Medulla oblongata (tissue), 1 donor: ENCODE measurements around the gene ZBTB46.
"Not testable (repeated sequence)": the region's sequence is repeated elsewhere in the genome, so short reads cannot be mapped to it uniquely, and the experiment has no call there.

ENCODE experiments used
- DNase-seq: peaks from one replicate; pipeline ENCODE4 v3.0.0-alpha.2; 2015; ENCODE audit errors: extremely low spot score

The ZBTB46 gene

DNA sequence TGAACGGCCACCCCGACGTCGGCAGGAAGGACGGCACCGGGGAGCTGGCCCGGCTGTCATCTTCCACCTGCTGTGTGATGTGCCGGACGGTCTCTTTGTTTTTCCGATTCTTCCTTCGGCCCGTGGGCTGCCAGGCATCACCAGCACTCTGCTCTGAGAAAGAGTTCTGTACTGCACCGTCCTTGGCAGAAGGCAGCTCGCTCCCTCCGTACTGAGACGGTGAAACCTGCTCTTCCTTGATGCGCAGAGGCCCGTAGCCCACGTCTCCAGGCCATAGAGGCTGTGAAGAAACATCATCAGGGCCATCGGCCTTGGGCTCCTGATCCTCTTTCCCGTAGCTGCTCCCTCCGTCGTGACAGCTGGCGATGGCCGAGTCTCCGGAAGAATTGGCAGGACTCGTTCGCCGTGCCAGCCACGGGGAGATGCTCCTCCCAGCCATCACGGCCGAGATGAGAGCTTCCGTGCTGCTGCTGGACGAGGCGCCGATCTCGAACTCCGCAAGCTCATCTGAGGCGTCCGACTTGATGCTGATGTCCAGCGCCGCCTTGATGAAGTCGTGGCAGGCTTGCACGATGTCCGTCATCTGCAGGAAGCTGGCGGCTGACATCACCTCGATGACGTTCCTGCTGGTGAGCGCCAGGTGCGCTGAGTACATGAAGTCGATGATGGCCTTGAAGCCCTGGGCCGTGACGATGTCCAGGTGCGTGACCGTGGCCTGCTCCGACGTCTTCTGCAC is 41.1 kb downstream of the ZBTB46 start:
- no peak for DNase-seq

DNA sequence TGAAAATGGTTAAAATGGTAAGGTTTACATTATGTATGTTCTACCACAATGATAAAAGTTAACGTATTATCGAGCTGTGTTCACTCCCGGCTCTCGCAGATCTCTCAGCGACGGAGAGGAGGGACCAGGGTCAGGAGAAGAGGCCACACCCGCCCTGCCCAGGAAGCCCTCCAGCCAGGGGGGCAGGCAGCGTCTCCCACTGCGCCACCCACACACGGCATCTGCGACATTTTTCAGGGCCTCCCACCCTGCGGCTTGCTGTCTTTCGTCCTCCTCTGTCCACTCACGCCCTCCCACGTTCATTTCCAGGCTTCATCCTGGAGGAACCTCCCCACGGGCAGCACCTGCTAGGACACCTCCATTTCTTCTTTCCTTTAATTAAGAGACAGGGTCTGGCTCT is 43.3 kb downstream of the ZBTB46 start:
- DNase-seq, result no peak

DNA sequence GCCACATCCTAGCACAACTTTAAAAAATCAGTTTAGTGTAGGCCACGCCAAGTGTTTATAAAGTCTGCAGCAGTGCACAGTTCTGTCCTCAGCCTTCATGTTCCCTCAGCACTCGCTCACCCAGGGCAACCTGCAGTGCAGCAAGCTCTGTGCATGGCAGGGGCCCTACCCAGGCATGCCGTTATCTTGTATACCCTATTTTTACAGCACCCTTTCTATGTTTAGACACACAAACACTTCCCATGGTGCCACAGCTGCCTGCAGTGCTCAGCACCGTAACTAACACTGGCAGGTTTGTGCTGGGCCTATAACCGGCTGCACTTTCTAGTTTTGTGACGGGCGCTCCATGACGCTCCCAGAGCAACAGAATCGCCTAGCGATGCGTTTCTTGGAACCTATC is 43.8 kb downstream of the ZBTB46 start:
- no peak for DNase-seq

DNA sequence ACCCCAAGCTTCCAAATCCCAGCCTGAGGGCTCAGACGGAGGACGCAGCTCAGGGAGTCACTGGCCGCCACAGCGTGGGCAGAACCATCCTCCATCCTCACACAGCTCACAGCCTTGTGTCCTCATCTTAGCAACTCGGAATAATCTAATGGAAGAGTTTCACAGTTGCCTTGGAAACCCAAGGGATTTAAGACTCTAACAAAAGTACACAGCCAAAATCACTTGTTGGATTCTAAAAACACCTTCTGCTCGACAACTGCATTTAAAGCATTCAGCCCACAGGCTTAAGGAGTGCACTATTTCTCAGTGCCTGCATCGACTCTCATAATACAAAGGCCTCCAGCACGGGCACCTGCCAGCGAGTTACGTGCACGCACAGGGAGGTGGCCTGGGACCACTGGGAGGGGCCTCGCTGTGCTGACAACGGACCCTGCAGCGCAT is 45.4 kb downstream of the ZBTB46 start:
- DNase-seq, result peak; percentile 9

DNA sequence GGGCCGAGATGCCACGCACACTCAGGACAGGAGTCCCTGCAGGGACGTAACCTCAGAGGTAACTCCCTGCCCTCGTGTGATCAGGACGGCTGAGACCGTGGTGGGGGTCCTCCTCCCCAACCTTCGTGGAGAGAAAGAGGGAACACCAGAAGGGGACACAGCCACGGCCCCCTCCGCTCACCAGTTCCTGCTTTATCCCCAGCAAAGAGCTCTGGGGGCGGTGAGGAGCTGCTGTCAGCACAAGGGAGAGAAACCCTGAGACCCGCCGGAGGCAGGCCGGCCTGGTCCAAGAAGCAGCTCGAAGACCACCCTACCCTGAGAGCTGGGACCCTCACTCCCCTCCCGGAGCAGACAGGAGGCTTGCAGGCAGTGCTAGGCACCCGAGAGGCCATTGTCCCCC is 47.1 kb downstream of the ZBTB46 start:
- no peak for DNase-seq

DNA sequence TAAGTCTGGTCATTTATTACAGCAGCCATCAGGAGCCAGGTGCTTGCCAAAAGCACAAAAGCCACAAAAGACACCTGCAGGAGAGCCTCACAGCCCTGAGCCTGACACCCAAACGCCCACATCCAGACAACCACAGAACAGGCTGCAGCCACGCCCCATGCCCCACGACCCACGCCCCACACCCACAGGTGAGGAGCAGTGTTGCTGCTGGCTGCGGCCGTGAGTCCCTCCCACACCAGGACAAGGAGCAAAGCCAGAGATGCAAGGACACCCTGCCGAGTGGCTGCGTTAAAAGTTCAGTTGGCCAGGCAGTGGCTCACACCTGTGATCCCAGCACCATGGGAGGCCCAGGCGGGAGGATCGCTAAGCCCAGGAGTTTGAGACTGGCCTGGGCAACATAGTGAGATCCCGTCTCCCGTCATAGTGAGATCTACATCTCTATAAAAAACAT is 48.5 kb downstream of the ZBTB46 start:
- no peak for DNase-seq

DNA sequence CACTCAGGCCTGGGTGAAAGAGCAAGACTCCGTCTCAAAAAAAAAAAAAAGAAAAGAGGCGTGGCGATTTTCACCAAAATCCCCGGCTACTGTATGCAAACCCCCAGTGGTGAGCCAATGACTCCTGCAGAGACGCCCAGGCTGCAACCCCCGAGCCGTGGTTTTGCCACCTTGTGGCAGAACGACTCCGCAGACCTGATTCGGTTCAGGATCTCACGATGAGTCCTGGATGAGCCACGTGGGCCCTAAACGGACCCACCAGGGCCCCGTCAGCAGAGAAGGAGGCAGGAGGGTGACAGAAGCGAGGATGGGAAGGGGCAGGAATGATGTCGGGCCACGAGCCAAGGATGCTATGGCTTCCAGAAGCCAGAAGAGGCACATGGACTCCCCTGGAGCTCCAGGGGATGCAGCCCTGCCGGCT is 49.0 kb downstream of the ZBTB46 start:
- no peak for DNase-seq

DNA sequence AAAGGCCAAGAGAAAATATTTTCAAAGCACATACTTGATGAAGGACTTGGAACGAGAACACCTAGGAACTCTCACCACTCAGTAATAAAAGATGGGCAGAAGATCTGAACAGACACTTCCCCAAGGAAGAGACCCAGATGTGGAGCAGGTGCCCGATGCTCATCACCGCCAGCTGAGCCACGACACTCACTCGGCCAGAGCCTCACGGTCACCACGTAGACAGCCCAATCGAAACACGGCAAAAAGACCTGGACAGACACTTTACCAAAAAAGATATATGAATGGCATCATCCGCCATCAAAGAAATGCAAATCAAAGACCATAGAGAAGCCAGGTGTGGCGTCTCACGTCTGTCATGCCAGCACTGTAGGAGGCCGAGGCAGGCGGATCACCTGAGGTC is 49.9 kb downstream of the ZBTB46 start:
- DNase-seq, result no peak

DNA sequence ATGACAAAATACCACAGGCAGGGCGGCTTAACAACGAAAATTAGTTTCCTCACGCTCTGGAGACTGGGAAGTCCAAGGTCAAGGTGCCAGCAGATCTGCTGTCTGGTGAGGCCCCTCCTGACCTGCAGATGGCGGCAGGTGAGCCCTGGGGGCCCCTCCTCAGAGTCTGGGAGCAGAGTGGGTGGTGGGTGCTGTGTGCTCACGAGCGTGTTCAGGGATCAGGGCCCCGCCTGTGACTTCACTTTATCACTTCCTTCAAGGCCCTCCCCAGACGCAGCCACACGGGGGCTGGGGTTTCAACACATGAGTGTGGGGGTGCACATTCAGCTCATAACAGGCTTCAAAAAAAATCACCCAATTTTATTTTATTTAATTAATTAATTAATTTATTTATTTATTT is 52.2 kb downstream of the ZBTB46 start:
- DNase-seq, result no peak

DNA sequence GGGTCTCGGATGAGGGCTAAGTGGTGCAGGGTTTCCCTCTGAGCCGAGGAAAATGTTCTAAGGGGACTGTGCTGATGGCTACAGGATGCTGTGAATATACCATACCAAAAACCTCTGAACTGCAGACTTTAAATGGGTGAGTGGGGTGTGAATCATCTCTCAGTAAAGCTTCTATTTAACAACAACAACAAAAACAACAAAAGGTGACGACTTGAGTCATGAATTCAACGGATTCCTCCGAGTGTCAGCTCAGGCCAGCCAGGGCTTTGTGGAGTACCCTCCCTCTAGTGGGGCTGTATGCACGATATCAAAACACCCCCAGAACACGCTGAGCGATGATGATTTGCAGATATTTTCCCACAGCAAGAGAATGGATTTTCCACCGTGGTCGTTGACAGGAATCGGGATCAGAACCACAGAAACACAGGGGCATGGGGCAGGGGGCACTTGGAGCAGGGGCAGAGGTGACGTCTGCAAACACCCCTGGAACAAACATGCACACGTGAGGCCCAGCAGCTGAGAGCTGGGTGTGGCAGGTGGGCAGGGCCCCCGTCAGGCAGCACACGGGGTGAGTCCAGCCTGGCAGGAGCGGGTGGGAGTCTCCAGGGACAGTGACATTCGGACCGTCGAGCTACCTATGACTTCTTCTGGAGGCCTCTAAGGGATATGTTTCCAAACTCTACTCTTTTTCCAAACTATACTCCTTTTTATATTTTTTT is 52.9 kb downstream of the ZBTB46 start:
- DNase-seq, result no peak

DNA sequence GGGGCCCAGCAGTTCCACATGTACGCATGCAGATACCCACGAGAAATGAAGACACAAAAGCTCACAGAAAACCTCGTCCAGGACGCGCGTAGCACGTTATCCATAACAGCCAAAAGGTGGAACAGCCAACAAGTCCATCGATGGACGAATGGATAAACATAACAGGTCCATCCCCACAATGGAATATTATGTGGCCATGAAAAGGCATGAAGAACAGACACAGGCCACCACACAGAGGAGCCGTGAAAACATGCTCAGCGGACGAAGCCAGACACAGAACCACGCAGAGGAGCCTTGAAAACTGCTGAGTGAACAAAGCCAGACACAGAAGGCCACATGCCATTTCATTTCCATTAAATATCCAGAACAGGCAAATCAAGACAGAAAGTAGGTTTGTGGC is 53.5 kb downstream of the ZBTB46 start:
- DNase-seq, result no peak

DNA sequence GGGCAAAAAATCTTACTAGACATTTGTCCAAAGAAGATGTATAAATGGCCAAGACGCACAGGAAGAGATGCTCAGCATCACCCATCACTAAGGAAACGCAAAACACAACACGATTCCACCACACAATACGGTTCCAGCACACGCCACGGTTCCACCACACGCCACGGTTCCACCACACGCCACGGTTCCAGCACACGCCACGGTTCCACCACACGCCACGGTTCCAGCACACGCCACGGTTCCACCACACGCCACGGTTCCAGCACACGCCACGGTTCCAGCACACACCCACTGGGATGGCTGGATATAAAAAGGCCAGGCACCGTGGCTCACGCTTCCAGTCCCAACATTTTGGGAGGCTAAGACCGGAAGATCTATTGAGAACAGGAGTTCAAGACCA is 54.2 kb downstream of the ZBTB46 start:
- not testable (repeated sequence) for DNase-seq

DNA sequence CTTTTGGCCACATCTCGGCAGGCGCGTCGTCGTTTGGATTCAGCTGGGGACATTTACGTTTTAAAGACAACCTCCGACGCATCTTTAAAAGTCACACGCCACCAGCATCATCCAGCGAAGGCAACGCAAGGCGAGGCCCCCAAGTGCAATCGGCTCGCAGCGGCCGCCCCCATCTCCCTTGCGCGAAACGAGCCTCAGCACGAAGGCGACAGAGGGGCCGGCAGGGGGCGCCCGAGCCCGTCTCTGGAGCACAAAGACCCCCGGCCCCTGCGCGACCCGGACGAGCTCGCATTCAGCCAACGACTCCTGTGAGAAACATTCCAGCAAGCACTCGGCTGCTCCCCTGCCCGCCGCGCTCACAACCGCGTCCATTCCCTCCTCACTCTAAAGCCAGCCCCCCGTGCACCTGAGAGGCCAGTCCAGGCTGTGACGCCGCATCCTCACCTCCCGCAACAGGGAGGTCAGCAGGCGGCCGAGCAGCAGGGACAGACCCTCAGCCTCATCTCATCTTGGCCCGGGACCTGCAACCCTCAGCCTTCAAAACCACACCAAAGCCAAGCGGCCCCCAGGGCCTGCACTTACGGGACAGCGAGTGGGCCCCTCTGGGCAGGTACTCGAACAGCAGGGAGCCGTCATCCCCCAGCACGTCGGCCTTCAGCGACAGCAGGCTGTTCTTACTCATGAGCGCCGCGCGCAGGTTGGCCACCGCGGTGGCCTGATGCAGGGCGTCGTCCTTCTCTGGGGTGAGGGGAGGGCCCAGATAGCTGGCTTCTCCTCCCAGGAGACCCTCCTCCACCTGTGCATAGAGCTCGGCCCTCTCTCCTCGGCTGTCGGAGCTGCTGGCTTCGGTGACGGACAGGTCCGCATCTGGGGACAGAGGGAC is 55.7 kb downstream of the ZBTB46 start:
- peak; percentile 29 for DNase-seq

DNA sequence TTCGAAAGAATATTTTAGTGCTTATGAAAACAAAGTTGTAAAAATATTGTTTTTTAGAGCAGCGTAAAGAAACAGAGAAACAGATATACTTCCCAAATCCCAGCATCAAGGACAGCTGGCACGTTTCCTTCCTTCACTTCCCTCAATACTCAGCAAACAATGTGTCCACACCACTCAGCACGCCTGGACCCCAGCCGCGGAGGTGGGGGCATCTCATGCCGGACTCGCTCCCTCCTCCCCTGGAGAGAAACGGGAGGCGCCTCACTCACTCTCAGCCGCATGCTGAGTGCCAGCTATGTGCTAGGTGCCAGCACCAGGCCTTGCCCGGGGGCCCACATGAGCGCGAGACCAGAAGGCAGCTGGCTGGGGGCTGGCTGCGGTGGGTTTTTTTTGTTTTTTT is 56.8 kb downstream of the ZBTB46 start:
- peak; percentile 14 for DNase-seq

DNA sequence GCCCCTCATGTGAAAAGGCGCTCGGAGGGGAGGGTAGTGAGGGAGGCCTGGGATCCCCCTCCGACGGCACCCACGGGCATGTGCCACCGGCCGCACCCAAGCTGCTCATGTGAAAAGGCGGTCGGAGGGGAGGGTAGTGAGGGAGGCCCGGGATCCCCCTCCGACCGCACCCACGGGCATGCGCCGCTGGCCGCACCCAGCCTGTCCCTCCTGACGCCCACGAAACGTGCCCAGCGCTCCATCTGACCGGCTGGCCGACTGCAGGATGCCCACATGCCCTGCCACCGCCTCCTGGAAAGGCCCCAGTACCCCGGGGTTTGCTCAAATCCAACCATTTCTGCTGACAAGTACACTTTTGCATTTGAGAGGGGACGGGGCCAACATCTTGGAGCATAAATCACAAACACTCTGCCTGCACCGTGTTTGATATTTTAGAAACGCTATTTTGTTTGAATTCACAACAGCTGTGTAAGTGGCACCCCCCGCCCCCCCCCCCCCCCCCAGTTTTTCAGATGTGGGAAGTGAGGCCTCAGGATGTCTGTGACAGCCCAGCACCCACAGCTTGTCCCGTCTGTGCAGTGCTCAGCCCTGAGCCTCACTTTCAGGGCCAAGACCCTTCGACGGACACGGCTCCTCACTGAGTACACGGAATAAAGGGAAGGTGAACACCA is 57.4 kb downstream of the ZBTB46 start:
- DNase-seq, result no peak

DNA sequence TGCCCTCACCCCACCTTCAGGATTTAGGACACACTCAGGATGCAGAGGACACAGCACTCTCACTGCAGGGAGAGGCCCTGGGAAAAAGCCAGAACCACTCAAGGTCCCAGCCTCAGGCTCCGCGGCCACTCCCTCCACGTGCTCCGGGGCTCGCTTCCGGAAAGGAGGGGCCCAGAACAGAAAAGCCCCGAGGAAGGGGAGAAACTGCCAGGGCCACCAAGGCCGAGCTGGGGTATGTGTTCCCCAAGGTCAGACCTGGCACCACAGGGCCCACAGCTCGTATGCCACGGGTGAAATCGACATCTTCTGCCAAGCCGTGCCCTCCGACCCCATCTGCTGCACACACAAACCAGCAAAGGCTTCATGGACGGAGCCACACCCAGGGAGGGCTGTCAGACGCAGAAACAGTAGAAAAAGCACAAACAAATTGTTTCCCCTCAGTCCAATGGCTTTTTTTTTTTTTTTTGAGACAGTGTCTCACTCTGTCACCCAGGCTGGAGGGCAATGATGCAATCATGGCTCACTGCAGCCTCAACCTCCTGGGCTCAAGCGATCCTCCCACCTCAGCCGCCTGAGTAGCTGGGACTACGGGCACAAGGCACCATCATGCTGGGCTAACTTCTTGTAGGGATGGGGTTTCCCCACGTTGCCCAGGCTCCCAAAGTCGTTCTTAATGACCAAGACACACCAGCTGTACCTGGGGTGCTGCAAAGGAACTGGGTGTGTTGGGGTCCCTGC is 58.1 kb downstream of the ZBTB46 start:
- DNase-seq, result no peak

DNA sequence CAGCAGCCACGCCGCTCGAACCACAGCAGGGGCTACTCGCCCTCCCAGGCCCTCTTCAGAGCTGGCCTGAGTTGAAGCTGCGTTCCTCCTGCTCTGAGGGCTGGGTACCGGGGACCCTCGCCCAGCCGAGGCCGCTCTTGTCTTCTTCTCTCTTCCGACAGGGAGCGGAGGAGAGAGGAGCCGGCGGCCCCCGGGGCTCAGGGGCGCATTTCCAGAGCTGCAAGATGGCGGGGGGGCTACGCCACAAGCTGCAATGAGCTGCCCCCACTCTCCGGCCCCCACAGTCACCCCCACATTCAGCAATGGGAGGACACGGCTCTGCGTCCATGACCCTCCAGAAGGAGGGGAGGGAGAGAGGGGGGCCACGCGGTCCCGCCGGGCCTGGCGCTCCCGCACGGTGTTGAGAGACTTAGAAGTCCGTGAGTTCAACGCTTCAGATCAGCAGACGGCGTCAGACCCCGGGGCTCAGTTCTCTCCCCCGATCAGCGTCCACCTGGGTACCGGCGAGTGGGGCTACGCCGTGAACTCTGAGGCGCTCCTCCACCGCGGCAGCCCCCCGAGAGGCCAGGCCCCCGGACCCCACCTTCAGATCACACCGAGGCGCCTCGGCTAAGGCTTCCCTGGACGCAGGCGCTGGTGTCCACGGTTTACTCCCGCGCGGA is 59.9 kb downstream of the ZBTB46 start:
- no peak for DNase-seq

DNA sequence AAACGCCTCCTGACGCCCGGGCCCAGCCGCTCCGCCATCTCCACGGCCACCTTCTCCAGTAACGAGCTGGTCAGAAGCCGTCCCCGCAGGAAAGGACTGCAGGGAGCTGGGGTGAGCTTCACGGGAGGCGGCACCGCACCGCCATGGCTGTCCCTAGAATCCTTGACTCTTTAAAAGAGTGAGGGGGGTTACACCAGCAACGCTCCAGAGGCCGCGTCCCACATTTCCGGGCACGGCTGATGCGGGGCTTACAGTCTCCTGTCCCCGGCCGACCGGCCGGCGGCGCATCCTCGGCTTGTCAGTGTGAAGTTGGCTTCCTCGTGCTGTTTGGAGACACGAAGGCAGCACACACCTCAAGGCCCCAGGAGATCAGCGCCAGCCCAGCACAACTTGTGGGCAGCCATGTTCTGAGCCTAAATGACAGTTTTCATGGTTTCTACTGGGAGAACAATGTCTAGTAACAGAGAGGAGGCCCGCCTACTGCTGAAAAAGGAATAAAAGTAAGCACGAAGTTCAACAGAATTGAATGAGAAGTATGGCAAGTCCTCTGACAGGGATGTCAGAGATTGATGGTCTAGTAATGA is 61.1 kb downstream of the ZBTB46 start:
- no peak for DNase-seq

DNA sequence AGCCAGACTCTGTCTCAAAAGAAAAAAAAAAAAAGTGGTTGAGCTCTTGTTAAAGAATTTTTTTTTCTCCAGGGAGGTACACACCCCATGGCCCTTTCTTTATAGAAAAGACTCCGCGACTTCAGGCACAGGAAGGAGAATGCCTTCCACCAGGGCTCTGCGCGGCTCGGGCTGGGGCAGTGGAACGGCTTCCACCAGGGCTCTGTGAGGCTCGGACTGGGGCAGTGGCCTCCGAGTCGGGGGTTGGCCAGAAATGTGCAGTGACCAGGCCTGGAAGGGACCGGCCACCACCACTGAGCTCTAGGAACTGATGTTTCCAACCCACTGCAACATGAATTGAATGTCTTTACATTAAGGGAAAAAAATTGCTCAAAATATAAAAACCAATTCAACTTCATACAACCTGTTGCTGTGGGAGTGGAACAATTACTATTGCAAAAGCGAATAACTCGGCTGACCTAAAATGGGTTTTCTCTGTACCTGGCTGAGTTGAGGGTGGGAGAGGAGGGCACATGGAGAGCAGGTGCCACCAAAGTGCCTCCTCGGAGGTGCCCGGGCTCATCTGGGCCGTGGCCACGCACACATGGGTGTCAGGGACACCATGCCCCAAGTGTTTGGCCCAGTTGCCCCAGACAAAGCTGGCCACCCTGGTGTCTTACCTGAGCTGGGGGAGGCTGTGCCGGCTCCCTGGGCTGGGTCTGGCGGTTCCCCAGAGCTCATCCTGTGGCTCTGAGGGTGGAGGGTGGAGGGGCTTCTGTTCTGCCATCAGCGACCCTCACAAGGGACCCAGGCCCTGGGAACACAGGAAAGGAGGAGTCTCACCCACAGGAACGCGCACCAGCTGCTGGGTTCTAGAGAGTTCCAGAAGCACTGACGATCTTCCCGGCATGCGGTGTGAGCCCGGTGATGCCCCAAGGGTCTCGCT is 62.2 kb downstream of the ZBTB46 start:
- DNase-seq, result no peak
